D721Med (cell line): ENCODE data around the gene RPL11.

Experiments used
- DNase-seq: peaks from one replicate; pipeline ENCODE4 v3.0.0; 2011; ENCODE audit warnings: low spot score; ENCODE audit not compliant: insufficient read length
- FAIRE-seq: peaks from 2 replicates; lab custom pipeline; 2011; peaks lifted over from hg19 to GRCh38; lab: Jason Lieb, UNC
- TF ChIP-seq, protein P1 (sequence below): IDR thresholded peaks from 2 replicates; pipeline ENCODE4 v1.5.1; 2012; ENCODE audit warnings: mild to moderate bottlenecking, control low read depth; ENCODE audit not compliant: insufficient read depth; ENCODE audit errors: missing control alignments

The RPL11 gene

DNA sequence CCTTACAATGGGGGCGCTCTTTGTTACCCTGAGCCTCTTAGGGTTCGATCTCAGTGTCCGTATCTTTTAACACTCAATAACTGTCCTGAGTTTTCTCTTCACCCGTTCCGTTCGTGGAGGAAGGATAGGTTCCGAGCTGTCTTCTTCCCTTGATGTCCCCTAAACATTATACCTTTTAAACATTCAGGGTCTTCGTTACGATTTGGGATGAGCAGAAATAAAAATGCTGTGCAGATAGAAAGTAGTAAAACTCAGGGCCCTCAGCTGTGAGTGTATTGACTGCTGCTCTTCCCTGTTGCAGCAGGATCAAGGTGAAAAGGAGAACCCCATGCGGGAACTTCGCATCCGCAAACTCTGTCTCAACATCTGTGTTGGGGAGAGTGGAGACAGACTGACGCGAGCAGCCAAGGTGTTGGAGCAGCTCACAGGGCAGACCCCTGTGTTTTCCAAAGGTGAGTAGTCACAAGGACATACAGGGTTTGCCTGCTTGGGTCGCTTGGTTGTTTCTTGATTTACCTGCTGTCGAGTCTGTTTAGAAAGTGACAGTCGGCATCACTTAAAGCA is 784 bp downstream of the RPL11 start:
- FAIRE-seq (no peak), DNase-seq (no peak)
- TF ChIP-seq, protein P1, sequence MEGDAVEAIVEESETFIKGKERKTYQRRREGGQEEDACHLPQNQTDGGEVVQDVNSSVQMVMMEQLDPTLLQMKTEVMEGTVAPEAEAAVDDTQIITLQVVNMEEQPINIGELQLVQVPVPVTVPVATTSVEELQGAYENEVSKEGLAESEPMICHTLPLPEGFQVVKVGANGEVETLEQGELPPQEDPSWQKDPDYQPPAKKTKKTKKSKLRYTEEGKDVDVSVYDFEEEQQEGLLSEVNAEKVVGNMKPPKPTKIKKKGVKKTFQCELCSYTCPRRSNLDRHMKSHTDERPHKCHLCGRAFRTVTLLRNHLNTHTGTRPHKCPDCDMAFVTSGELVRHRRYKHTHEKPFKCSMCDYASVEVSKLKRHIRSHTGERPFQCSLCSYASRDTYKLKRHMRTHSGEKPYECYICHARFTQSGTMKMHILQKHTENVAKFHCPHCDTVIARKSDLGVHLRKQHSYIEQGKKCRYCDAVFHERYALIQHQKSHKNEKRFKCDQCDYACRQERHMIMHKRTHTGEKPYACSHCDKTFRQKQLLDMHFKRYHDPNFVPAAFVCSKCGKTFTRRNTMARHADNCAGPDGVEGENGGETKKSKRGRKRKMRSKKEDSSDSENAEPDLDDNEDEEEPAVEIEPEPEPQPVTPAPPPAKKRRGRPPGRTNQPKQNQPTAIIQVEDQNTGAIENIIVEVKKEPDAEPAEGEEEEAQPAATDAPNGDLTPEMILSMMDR, result no peak

DNA sequence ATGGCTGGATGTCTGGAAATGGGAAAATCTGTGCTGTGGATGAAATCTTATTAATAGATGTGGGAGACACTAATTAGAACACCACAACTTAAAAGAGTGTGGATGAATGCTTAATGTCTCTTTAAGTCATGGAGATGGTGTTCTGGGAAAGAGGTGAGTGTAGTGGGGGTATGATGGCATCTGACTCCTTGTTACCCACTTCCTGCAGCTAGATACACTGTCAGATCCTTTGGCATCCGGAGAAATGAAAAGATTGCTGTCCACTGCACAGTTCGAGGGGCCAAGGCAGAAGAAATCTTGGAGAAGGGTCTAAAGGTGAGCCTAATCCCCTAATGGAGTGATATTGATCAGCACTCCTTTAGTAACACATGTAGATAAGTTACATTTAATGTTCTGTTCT is 2.0 kb downstream of the RPL11 start:
- FAIRE-seq, result no peak
- TF ChIP-seq, protein P1, result no peak

DNA sequence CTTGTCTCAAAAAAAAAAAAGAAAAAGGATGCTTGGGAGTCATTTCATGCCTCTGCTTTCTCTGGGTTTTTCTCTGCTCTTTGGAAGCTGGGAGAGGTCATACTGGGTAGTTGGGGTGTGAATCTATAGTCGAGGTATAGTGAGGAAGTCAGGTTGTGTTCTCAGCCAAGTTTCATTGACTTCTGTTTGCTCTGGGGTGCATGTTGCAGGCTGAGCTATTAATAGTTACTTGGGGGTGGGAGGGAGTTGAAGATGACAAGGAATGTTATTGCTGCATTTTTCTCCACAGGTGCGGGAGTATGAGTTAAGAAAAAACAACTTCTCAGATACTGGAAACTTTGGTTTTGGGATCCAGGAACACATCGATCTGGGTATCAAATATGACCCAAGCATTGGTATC is 2.8 kb downstream of the RPL11 start:
- TF ChIP-seq, protein P1, result no peak
- FAIRE-seq (no peak), DNase-seq (no peak)

More for the DNA sequence above, 2.0 kb downstream of the RPL11 start:
- DNase-seq, result no peak

DNA sequence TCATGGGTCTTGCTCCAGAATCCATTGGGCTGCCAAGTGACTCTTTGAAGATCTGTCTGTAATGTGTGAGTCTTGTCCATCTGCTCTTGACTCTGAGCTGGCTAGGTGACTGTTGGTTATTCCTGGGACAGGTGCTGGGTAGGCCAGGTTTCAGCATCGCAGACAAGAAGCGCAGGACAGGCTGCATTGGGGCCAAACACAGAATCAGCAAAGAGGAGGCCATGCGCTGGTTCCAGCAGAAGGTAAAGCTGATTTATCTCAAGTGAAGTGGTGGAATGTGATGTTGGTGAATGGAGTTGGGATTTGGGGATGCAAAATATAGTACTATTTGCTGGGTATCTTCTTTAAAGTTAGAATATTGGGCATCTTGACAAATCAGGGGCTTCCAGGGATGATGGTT is 4.1 kb downstream of the RPL11 start:
- no peak for FAIRE-seq
- DNase-seq, result no peak
- TF ChIP-seq, protein P1, result no peak

DNA sequence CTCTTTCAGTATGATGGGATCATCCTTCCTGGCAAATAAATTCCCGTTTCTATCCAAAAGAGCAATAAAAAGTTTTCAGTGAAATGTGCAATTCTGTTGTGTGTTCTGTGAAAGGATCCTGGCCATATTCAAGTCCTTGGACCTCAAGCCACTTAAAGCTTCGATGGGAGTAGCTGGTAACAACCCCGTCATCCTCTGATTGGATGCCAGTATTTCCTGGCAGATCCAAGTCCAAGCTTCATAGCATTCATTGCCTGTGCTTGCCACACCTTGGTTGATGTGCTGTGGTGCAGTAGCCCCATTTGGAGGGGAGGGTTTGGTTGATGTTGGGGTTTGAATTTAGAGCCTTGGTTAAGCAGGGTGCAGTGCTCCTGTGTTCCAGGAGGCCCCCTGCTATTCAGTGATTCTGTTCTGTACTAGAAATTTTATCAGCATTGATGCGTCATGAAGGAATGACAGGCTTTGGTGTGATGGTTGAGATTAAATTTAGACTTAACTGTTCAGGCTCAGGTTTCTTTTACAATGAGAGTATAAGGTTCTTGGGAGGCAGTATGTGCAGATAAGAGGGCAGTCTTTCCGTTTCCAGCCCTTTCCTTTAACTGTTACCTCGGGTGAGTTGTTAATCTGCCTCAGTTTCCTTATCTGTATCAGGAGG is 4.9 kb downstream of the RPL11 start:
- FAIRE-seq (no peak), DNase-seq (no peak)
- TF ChIP-seq, protein P1, result no peak

DNA sequence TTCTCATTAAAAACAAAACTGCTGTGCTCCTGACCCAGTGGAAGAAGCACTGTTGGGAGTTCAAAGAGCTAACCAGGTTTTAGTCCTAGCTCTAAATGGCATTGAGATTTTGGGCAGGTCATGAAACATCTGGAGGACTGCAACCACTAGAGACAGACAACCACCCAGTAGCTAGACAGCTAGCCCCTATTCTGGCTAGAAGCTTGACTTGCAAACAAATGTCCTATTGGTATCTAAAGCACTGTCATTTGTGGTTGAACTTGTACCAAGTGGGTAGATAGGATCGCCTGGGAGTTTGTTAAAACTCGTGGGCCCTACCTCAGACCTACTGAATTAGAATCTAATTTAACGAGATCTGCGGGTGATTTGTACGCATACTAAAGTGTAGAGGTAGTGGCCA is 6.9 kb downstream of the RPL11 start:
- TF ChIP-seq, protein P1, result no peak
- DNase-seq (no peak), FAIRE-seq (no peak)

DNA sequence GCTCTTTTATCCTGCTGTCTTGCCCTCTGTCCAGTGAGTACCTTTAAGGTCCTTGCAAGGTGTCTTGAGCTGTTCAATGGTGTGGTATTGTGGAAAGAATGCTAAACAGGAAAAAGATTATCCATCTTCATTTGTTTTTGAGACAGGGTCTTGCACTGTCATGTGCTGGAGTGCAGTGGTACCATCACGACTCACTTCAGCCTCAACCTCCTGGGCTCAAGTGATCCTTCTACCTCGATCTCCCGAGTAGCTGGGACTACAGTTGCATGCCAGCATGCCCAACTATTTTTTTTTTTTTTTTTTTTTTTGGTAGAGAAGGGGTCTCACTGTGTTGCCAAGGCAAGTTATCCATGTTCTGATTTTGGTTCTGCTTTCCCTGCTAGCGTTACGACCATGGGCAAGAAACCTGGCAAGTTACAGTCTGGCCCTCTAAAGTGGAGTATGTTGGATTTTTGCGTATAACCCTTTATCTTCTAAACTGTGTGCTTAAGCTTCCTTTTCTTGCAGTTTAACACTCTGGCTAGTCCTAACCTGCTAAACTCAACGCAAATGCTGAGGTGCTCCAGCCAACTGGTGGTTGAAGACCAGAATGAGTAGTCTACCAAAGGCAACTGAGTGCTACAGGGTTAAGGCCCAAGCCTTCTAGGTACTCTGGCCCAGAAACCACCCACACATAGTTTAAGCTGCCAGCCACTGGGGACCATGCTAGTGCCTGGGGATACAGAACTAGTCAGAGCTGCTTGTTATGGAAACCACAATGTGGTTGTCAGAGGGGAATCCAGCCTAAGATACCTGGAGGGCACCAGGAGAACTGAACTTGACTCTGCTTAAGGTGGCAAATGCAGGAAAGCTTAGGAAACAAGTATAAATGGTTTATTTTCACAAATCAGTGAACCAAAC is 7.9 kb downstream of the RPL11 start:
- FAIRE-seq (no peak), DNase-seq (no peak)
- TF ChIP-seq, protein P1, result no peak
